Adrenal gland (tissue), 5 donors: ENCODE results near the gene SLC25A26.

ENCODE experiments used
- POLR2A ChIP-seq, 2 donors: fragments of 450-650 bp; IDR thresholded peaks; one replicate each; pipeline ENCODE4 v1.6.1; 2017; ENCODE audit warnings: antibody characterized with exemption in 2 of 2, mild to moderate bottlenecking in 2 of 2, moderate library complexity in 1 of 2
- TF ChIP-seq, protein P1 (sequence below), 6 experiments: fragments of 450-650 bp in 4 of 6; fragments of 200-600 bp in 2 of 6; sonication (generic) in 1 of 6; IDR thresholded peaks; 1 replicate in 5 of 6; 2 replicates in 1 of 6; pipeline versions ENCODE4 v1.5.1 to v1.8.0; 2016 to 2021; ENCODE audit warnings: antibody characterized with exemption in 6 of 6, mild to moderate bottlenecking in 2 of 6, moderate library complexity in 1 of 6
- donor health status: DM: no; HTN: no; CAD: no.

DNA sequence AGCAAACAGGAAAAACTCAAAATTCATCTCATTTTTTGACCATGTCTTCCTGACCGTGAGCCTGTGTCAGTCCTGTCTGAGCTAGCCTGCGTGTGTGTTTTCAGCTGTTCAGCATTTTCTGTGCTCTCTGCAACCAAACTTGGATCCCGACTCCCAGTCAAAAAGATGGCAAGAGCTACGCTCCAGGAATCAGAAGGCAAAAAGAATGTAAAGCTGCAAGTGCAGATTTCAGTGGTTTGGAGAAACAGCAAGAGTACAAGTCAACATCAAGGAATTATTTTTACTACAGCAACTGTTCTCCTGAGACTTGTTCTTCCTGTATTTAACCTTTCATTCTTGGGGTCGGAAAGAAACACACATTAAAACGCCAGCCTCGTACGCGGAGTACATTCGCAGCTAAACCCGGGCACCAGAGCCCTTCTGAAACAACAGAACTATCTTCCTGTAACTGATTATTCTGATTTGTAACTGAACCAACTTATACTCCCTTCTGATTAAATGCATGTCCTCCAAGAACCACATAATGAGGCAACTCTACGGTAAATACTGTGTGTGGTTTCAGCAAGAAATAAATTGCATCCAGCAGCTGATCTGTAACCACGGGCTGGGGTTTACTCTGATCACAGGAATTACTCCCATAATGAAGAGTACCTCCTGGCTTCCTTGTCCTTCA lies 172.7 kb downstream of the SLC25A26 start:
- TF ChIP-seq, protein P1, sequence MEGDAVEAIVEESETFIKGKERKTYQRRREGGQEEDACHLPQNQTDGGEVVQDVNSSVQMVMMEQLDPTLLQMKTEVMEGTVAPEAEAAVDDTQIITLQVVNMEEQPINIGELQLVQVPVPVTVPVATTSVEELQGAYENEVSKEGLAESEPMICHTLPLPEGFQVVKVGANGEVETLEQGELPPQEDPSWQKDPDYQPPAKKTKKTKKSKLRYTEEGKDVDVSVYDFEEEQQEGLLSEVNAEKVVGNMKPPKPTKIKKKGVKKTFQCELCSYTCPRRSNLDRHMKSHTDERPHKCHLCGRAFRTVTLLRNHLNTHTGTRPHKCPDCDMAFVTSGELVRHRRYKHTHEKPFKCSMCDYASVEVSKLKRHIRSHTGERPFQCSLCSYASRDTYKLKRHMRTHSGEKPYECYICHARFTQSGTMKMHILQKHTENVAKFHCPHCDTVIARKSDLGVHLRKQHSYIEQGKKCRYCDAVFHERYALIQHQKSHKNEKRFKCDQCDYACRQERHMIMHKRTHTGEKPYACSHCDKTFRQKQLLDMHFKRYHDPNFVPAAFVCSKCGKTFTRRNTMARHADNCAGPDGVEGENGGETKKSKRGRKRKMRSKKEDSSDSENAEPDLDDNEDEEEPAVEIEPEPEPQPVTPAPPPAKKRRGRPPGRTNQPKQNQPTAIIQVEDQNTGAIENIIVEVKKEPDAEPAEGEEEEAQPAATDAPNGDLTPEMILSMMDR (IDR thresholded peaks at IDR 0.05): no peak
- TF ChIP-seq POLR2A (IDR thresholded peaks at IDR 0.05): no peak
